HG03095 (cell line): ENCODE measurements around the gene QRICH2.
"Not testable (repeated sequence)": the region's sequence is repeated elsewhere in the genome, so short reads cannot be mapped to it uniquely, and the experiment has no call there.

Experiments
- ATAC-seq: cut with Tn5 transposase; IDR thresholded peaks from one replicate; pipeline ENCODE4 v1.9.1; 2021; ENCODE audit warnings: moderate library complexity; ENCODE audit not compliant: unreplicated experiment

QRICH2 gene

GRCh38 chr17:76250141-76250540 is 57.9 kb downstream of the QRICH2 start:
- ATAC-seq = no peak

DNA sequence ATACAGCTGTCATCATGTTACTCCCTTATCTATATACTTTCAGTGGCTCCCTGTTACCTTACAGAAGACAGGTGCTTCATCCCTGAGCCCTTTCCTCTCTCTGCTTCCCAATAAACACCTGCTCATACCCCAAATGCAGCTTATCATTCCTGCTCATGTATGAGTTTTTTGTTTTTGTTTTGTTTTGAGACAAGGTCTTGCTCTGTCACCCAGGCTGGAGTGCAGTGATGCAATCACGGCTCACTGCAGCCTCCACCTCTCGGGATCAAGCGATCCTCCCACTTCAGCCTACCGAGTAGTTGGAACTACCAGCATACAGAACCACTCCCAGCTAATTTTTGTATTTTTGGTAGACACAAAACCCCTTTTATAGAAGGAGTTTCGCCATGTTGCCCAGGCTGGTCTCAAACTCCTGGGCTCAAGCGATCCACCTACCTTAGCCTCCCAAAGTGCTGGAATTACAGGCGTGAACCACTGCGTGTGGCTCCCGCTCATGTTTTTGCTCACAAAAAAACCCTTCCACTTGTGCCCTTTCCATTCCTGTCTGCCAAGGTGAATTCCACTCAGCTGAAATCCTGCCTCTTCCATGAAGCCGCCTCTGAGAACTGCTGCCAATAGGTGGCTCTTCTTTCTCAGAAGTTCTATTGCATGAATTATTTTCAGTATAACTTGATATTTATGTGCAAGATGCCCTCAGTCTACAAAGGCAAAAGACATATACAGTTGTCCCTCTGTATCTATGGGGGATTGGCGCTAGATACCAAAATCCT is 59.9 kb downstream of the QRICH2 start:
- no peak for ATAC-seq

GRCh38 chr17:76247304-76247703 is 60.8 kb downstream of the QRICH2 start:
- ATAC-seq = no peak

DNA sequence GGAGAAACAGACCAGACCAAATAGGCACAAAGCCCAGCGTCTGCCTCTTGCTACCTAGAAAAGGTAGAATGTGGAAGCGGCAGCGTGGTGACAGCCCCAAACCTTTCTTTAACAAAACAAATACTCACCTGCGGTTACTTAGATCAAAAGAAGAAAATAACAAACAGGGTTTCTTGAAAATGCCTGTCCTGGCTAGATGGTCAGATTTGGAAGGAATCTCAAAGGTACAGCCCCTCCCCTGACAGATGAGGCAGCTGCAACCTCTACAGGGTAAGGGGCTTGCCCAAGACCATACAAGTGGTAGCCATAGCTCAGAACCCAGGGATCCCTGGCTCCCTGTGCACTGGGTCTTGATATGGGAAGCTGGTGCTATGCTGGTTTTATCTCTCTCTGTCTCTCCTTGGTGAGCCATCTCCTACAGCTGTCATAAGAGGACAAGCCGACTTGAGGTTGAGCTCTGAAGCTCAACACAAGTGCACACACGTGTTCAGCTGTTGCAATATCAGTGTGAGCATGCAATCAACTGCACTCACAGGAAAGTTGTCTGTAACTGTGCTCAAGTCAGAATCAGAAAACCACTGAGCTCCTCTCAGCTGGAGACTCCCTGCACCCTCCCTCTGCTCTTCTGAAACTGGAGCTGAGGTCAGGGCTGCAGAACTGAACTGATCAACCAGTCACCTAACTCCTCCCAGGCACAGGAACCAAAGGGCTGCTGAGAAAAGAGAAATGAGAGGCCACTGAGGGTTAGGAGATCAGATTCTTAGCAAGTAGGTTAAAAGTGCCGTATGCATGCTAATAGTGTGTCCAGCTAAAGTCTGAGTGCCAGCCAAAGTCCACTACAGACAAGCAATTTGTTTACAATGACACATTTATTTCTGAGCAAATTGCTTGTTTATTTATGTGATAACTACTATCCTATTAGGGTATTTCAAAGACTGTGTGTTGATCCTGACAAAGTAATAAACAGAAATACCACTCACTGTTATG is 61.7 kb downstream of the QRICH2 start:
- peak; percentile 90 for ATAC-seq

DNA sequence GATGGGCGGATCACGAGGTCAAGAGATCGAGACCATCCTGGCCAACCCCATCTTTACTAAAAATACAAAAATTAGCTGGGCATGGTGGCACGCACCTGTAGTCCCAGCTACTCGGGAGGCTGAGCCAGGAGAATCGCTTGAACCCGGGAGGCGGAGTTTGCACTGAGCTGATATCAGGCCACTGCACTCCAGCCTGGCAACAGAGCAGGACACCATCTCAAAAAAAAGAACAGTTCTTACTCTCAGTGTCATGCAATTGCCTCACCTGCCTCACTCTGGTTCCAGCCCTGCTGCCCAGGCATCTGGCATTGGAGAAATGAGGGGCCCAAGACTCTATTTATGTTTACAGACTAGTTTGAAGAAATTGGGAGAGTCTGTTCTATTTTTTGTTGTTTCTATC is 63.4 kb downstream of the QRICH2 start:
- ATAC-seq = not testable (repeated sequence)

GRCh38 chr17:76243826-76244679 is 64.0 kb downstream of the QRICH2 start:
- ATAC-seq = no peak

DNA sequence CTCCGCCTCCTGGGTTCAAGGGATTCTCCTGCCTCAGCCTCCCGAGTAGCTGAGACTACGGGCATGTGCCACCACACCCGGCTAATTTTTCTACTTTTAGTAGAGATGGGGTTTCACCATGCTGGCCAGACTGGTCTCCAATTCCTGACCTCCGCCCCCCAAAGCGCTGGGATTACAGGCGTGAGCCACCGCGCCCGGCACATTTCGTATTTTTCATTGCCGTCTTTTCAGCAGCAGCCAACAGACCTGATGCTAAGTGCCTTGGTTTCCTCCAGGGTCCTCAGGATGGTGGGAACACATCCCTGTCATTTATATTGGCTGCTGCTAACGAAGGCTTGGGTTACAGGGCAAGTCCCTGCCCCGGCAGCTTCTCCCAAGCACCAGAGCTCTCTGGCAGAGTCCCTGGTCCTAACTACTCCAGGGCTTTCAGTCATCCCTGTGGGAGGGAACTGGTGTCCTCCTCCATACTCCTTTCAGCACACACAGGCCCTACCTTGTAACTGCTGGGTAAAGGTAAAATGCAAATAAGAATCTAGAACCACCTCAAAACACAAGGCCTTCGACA is 66.3 kb downstream of the QRICH2 start:
- no peak for ATAC-seq

DNA sequence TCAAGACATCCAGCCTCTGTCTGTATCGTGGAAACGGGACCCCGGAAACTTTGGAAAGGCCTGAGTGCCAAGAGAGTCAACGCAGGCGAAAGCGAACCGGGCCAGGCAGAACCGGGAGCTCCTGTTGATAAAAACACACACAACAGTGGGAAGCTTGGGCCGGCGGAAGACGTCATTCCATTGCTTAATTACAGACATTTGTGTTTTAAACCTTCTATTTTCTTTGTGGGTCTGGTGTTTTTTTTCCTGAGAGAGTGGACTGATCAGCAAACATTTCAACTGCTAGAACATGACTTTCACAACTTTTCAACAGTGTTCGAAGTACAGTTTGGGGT is 66.9 kb downstream of the QRICH2 start:
- ATAC-seq = no peak

DNA sequence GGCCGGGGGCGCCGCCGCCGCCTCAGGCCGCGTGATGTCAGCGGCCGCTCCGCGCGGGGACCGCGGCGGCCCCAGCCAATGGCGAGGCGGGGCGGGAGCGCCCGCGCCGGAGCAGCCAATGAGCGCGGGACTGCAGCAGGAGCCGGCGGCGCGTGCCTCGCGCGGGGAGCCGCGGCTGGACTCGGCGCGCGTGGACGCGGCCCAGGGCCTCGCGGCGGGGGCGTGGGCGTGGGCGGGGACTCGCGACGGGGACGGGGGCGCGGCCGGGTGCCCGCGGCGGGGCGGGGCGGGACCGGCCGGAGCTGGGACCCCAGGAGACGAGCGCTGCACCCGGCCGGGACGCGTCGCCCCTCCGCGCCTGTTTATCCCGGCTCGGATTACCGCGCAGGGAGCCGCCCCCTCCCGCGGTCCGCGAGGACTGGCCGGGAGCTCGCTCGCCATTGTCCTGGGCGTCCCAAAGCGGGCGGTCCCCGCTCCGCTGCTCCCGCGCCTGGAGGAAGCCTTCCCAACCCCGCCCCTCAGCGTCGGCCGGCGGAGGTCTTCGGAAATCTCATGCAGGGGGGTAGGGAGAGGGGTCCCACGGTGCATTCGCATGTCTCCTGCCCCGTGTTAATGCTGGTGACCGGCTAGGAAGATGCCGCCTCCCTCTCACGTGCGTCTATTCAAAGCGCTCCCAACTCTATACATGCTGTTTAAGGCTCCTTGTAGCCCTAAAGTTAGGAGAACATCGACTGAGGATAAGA is 67.4 kb downstream of the QRICH2 start, which contains the start of gene RNF157:
Gene RNF157 (minus strand): TSS at position 33 of the 743 bp plus-strand sequence. CDS start 253 bp downstream, outside the sequence.
- ATAC-seq = no peak

DNA sequence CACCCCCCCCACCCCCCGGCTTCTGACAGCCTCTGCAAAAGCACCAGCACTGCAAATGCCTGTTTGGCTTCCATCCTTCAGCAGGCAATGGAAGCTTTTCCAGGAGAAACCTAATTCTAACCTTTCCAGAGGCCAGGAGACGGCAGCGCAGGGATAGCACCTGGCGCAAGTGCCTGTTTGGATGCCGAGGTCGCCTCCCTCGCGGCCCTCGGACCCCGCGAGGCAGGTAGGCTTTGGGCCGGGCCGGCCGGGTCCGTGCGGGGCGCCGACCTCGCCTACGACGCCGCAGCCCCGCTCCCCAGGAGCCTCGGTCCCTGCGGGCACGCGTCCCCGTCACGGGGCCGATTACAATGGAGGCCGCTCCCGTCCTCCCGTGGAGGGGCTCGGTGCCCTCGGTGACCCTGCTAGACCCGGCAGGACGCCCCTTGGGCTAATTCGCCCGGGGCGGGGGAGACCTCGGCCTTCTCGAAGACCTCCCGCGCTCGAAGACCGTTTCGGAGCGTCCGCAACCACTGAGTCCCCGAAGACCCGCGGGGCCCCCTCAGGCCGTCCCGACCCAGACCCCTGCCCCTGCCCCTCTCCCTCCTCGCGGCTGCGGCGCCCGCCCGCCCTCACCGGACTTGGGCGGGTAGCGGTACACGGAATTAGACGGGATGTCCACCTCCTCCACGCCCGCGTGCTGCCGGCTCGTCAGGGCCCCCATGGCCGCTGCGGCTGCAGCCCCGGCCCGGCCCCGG is 68.4 kb downstream of the QRICH2 start:
- no peak for ATAC-seq

GRCh38 chr17:76238847-76239537 is 69.1 kb downstream of the QRICH2 start:
- no peak for ATAC-seq

DNA sequence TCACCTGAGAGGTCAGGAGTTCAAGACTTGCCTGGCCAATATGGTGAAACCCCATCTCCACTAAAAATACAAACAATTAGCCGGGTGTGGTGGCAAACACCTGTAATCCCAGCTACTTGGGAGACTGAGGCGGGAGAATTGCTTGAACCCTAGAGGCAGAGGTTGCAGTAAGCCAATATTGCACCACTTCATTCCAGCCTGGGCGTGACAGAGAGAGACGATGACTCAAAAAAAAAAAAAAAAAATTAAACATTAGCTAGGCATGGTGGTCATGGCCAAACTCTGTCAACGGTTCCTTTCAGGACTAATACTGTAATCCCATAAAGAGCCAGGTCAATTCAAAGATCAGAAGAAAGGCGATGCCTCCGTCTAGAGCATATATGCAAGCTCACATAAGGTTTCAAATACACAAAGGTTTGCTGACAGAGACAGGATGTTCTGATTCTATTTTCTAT is 70.2 kb downstream of the QRICH2 start:
- ATAC-seq = no peak

DNA sequence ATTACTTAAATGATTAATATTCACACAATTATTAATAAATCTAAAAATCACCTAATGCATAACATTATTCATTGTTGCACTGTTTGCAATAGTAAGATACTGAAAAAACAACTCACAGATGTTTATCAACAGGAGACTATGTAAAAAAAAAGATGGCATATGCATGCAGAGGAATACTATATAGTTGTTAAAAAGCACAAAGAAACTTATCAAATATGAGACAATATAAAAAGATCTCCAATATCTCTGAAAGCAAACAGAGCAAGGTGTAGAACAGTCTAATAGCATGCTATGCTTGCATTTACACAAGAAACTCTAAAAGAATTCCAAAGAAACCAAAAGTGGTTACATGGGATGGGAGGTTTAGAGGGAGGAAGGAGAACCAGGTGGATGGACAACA is 71.5 kb downstream of the QRICH2 start:
- no peak for ATAC-seq

GRCh38 chr17:76235883-76236282 is 72.2 kb downstream of the QRICH2 start:
- ATAC-seq = no peak

DNA sequence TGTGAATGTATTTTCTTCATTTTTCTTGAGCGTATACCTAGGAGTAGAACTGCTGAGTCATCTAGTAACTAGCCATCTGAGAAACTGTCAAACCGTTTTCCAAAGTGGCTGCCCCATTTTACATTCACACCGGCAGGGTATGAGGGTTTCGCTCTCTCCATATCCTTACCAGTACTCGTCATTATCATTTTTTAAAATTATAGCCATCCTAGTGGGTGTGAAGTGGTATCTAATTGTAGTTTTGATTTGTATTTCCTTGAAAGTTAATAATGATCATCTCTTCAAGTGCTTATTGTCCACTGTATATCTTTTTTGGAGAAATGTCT is 73.8 kb downstream of the QRICH2 start:
- ATAC-seq = no peak

GRCh38 chr17:76233588-76234353 is 74.3 kb downstream of the QRICH2 start:
- ATAC-seq = no peak

DNA sequence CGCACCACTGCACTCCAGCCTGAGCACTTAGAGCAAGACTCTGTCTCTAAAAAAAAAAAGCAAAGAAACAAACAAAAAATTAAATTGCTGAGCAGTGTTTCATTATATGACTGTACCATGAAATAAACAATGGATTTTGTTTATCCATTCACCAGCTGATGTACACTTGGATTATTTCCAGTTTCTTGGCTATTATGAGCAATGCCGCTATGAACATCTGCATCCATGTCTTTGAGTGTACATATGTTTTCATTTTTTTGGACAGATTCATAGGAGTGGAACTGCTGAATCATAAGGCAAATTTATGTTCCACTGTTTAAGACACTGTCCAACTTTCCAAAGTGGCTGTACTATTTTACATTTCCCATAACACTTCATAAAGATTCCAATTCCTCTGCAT is 75.7 kb downstream of the QRICH2 start:
- ATAC-seq = no peak

- not testable (repeated sequence) for ATAC-seq
Measured at GRCh38 chr17:76226749-76227148, 81.3 kb downstream of the QRICH2 start.
